ENCODE measurements around the gene SLC38A5.

Gene SLC38A5

DNA sequence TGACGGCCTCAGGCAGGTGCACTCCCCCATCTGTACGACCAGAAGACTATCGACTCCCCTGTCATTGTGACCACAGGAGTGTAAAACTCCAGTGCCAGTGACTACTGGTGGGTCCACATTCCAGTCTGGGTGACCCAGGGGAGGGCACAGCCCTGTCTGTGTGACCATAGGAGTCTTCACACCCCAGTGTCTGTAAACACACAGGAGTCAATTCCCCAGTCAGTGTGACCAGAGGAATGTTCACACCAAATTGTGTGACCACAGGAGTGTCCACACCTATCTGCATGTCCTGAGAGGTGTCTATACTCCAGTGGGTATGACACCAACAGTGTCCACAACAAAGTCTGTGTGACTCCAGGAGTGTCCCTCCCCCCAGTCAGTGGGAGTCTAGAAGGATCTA is 18.0 kb upstream of the SLC38A5 start:
- Histone ChIP-seq H3K4me3 (no peak overlapping the region), H3K9me3 (ENCODE audit: low read depth, low read length) (no peaks in the 10 kb centered on the region), H3K27ac (no peak overlapping the region), H3K36me3 (ENCODE audit: insufficient read depth, low read length) (peaks cover 3% of the 10 kb centered on the region; the same call in 1 of the 2 replicates), H3K9ac (ENCODE audit: insufficient read length) (no peak overlapping the region)
- TF ChIP-seq FOXP2 (optimal IDR thresholded peaks at IDR 0.05; ENCODE audit: control extremely low read depth, extremely low read length, insufficient read depth) = no peak
- no peak for TF ChIP-seq POLR2AphosphoS5 (IDR thresholded peaks at IDR 0.05; ENCODE audit: borderline replicate concordance, low read depth, low read length)
- TF ChIP-seq EZH2 (IDR thresholded peaks at IDR 0.05) = no peak
- DNase-seq (ENCODE audit: low read depth, low spot score) = no peak

DNA sequence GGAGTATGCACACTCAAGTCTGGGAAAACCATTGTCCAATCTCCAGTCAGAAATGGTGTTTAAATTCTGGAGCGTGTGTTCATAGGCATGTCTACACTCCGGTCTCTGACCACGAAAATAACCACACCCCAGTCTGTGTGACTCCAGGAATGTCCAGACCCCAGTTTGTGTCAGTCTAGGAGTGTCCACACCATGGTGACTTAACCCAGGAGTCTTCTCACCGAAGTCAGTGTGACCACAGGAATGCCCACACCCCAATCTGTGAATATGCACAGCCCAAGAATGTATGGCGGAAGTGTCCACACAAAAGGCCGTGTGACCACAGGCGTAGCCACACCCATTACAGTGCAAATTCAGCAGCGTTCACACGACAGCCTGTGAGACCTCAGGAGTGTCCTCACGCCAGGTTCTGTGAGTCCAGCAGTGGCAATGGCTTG is 17.3 kb upstream of the SLC38A5 start:
- TF ChIP-seq EZH2 (IDR thresholded peaks at IDR 0.05) = no peak
- no peak for TF ChIP-seq FOXP2 (optimal IDR thresholded peaks at IDR 0.05; ENCODE audit: control extremely low read depth, extremely low read length, insufficient read depth)
- TF ChIP-seq POLR2AphosphoS5 (IDR thresholded peaks at IDR 0.05; ENCODE audit: borderline replicate concordance, low read depth, low read length) = no peak; the same call in 1 of the 2 replicates
- peaks cover 6% of the 10 kb centered on the region; the same call in 1 of the 2 replicates for H3K36me3 ChIP-seq (ENCODE audit: insufficient read depth, low read length)
- H3K4me3 ChIP-seq = no peak overlapping the region
- no peak overlapping the region for H3K27ac ChIP-seq
- no peak overlapping the region for H3K9ac ChIP-seq (ENCODE audit: insufficient read length)
- no peaks in the 10 kb centered on the region for H3K9me3 ChIP-seq (ENCODE audit: low read depth, low read length)
- DNase-seq (ENCODE audit: low read depth, low spot score) = no peak

DNA sequence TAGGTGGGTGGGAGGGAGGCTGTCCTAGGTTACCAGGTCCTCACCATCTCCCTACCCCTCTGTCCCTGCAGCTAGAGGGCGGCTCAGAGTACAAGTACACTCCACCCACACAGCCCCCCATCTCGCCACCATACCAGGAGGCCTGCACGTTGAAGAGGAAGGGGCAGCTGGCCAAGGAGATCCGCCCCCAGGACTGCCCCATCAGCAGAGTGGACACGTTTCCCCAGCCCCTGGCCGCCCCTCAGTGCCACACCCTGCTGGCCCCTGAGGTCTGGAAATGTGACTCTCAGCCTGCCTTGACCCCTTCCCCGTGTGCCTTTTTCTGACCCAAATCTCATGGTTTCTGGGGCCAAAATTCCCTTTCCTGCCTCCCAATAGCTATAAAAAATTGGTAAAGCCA is 12.5 kb upstream of the SLC38A5 start:
- H3K9me3 ChIP-seq (ENCODE audit: low read depth, low read length) = no peaks in the 10 kb centered on the region
- no peak overlapping the region for H3K27ac ChIP-seq
- TF ChIP-seq EZH2 (IDR thresholded peaks at IDR 0.05) (no peak), FOXP2 (optimal IDR thresholded peaks at IDR 0.05; ENCODE audit: control extremely low read depth, extremely low read length, insufficient read depth) (no peak), POLR2AphosphoS5 (IDR thresholded peaks at IDR 0.05; ENCODE audit: borderline replicate concordance, low read depth, low read length) (no peak)
- DNase-seq (ENCODE audit: low read depth, low spot score) = no peak
- peaks cover 21% of the 10 kb centered on the region; the same call in 1 of the 2 replicates for H3K36me3 ChIP-seq (ENCODE audit: insufficient read depth, low read length)
- no peak overlapping the region for H3K4me3 ChIP-seq
- H3K9ac ChIP-seq (ENCODE audit: insufficient read length) = no peak overlapping the region

DNA sequence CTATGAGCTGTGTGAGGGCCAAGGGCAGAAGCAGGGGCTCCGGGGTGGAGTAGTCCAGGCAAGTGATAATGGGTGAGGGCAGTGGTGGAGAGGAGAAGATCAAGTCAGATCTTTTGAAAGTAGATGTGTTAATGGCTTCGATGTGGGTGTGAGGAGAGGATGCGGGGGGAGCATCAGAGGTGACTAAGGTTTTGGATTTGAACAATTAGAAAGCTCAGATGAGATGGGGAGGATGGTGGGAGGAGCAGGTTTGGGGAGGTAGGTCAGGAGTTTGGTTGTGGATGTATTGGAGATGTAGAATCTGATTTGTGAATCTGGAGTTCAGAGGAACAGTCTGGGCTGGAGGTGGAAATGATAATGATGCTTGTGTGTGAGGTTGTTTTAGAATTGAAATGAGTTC is 10.5 kb upstream of the SLC38A5 start:
- TF ChIP-seq POLR2AphosphoS5 (IDR thresholded peaks at IDR 0.05; ENCODE audit: borderline replicate concordance, low read depth, low read length) = no peak
- no peak for TF ChIP-seq EZH2 (IDR thresholded peaks at IDR 0.05)
- no peak for TF ChIP-seq FOXP2 (optimal IDR thresholded peaks at IDR 0.05; ENCODE audit: control extremely low read depth, extremely low read length, insufficient read depth)
- Histone ChIP-seq H3K9ac (ENCODE audit: insufficient read length) (no peak overlapping the region), H3K4me3 (no peak overlapping the region), H3K27ac (no peak overlapping the region), H3K9me3 (ENCODE audit: low read depth, low read length) (no peaks in the 10 kb centered on the region), H3K36me3 (ENCODE audit: insufficient read depth, low read length) (peaks cover 21% of the 10 kb centered on the region; the same call in 1 of the 2 replicates)
- DNase-seq (ENCODE audit: low read depth, low spot score) = no peak

DNA sequence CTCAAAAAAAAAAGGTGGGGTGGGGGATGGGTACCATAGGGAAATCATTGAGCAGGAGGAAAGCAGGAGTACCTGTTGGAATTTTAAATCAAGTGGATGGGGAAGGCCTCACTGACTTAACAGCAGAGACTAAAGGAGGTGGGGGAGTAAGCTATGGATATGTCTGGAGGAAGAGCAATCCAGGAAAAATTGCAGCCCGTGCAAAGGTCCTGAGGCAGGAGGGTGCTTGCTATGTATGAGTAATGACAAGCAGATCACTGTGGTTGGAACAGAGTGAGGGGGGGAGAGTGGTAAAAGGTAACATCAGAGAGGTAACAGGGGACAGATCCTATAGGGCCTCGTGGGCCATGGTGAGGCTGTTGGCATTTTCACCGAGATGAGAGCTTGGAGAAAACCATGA is 10.1 kb upstream of the SLC38A5 start:
- H3K36me3 ChIP-seq (ENCODE audit: insufficient read depth, low read length) = peaks cover 21% of the 10 kb centered on the region; the same call in 1 of the 2 replicates
- H3K9me3 ChIP-seq (ENCODE audit: low read depth, low read length) = no peaks in the 10 kb centered on the region
- H3K9ac ChIP-seq (ENCODE audit: insufficient read length) = no peak overlapping the region
- no peak overlapping the region for H3K4me3 ChIP-seq
- no peak for DNase-seq (ENCODE audit: low read depth, low spot score)
- TF ChIP-seq FOXP2 (optimal IDR thresholded peaks at IDR 0.05; ENCODE audit: control extremely low read depth, extremely low read length, insufficient read depth) = no peak
- H3K27ac ChIP-seq = no peak overlapping the region

DNA sequence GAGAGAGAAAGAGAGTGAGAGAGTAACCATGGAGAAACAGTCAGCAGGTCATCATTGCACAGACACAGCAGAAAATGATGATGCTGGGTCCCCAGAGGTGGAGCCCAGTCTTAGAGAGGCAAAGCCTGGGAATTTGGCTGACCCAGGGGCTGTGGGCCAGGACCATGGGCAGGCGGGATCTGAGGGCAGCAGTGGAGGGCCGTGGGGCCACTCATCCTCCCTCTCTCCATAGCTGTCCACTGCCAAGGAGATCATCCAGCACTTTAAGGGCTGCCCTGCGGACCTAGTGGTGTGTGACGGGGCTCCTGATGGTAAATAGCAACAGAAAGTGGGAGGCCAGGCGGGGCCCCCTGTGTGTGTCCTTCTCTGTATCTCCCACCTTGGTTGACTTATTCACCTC is 8.7 kb upstream of the SLC38A5 start:
- TF ChIP-seq FOXP2 (optimal IDR thresholded peaks at IDR 0.05; ENCODE audit: control extremely low read depth, extremely low read length, insufficient read depth) (no peak), EZH2 (IDR thresholded peaks at IDR 0.05) (no peak), POLR2AphosphoS5 (IDR thresholded peaks at IDR 0.05; ENCODE audit: borderline replicate concordance, low read depth, low read length) (no peak)
- Histone ChIP-seq H3K9ac (ENCODE audit: insufficient read length) (no peak overlapping the region), H3K27ac (no peak overlapping the region), H3K4me3 (no peak overlapping the region), H3K36me3 (ENCODE audit: insufficient read depth, low read length) (peaks cover 18% of the 10 kb centered on the region; the same call in 1 of the 2 replicates), H3K9me3 (ENCODE audit: low read depth, low read length) (no peaks in the 10 kb centered on the region)
- no peak for DNase-seq (ENCODE audit: low read depth, low spot score)

DNA sequence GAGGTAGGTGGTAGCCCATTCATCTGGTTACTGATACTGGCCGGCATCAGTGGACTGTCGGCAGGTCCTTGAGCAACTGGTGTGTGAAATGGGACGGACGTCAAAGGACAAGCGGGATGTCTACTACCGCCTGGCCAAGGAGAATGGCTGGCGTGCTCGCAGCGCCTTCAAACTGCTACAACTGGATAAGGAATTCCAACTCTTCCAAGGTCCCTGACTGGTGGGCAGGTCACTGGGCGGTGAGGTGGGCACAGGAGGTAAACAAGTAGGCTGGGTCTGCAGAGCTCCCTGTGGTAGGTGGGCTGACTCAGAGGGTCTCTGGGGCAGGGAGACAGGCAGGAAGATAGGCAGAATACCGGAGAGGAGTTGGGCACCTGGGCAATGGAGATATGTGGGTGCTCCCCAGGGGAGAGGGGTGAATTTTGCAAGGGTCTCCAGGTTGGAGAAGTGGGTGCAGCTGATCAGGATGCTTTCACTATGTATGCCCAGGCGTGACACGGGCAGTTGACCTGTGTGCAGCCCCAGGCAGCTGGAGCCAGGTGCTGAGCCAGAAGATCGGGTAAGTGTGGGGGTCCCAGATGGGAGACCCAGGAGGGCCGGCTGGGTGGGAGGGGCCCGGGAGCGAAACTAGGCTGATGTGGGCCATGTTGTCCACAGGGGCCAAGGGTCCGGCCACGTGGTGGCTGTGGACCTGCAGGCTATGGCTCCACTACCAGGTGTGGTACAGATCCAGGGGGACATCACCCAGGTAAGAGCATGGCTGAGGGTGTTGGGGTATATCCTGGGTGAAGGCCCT is 8.1 kb upstream of the SLC38A5 start:
- H3K4me3 ChIP-seq = no peak overlapping the region
- H3K27ac ChIP-seq = no peak overlapping the region
- DNase-seq (ENCODE audit: low read depth, low spot score) = no peak
- TF ChIP-seq FOXP2 (optimal IDR thresholded peaks at IDR 0.05; ENCODE audit: control extremely low read depth, extremely low read length, insufficient read depth) (no peak), POLR2AphosphoS5 (IDR thresholded peaks at IDR 0.05; ENCODE audit: borderline replicate concordance, low read depth, low read length) (no peak), EZH2 (IDR thresholded peaks at IDR 0.05) (no peak)
- no peaks in the 10 kb centered on the region for H3K9me3 ChIP-seq (ENCODE audit: low read depth, low read length)
- no peak overlapping the region for H3K9ac ChIP-seq (ENCODE audit: insufficient read length)
- H3K36me3 ChIP-seq (ENCODE audit: insufficient read depth, low read length) = peaks cover 18% of the 10 kb centered on the region; the same call in 1 of the 2 replicates

DNA sequence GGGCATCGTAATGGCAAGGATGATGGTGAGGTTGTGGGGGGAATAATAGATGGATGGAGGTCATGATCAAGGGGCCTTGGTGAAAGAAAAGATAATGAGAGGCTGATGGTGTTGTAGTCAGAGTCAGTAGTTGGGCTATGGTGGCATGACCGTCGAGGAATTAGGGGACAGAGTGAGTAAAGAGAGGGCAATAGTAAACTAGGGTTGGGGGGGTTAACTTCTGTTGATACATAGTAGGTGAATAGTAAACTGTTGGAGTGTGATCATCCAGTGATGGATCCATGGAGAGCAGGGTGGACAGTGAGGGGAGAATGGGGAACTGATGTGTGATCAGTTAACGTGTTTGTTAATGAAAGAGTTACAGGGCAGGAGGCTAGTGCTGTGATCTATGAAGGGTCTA is 6.9 kb upstream of the SLC38A5 start:
- no peak overlapping the region for H3K27ac ChIP-seq
- H3K36me3 ChIP-seq (ENCODE audit: insufficient read depth, low read length) = peaks cover 10% of the 10 kb centered on the region; the same call in 1 of the 2 replicates
- peak overlapping the region; percentile 89 for H3K4me3 ChIP-seq
- H3K9me3 ChIP-seq (ENCODE audit: low read depth, low read length) = no peaks in the 10 kb centered on the region
- DNase-seq (ENCODE audit: low read depth, low spot score) = no peak
- TF ChIP-seq EZH2 (IDR thresholded peaks at IDR 0.05) = no peak
- TF ChIP-seq FOXP2 (optimal IDR thresholded peaks at IDR 0.05; ENCODE audit: control extremely low read depth, extremely low read length, insufficient read depth) = no peak
- TF ChIP-seq POLR2AphosphoS5 (IDR thresholded peaks at IDR 0.05; ENCODE audit: borderline replicate concordance, low read depth, low read length) = no peak
- H3K9ac ChIP-seq (ENCODE audit: insufficient read length) = peak overlapping the region; percentile 91

Measured in SK-N-MC (cell line).